DND-41 (cell line): Measurements from ENCODE around the gene MPP1.

Experiments
- ATAC-seq: fragments of 200-7000 bp; cut with Tn5 transposase; 3 replicates; pipeline ENCODE4 v1.9.1; 2021; ENCODE audit warnings: low read depth; ENCODE audit not compliant: insufficient read depth
- DNase-seq: peaks from one replicate; pipeline ENCODE4 v3.0.0-alpha.2; 2020
- H2AFZ ChIP-seq: 2 replicates; pipeline ENCODE4 v1.6.0; 2012; ENCODE audit warnings: low read depth, low read length
- H3K27ac ChIP-seq: 2 replicates; pipeline ENCODE4 v1.5.1; 2012; ENCODE audit warnings: low read length, inconsistent platforms
- H3K27me3 ChIP-seq: fragments of 200-600 bp; sonication (generic); 2 replicates; pipeline ENCODE4 v1.6.0; 2012; ENCODE audit warnings: low read length, mild to moderate bottlenecking, inconsistent platforms; ENCODE audit not compliant: insufficient read depth, poor library complexity
- H3K36me3 ChIP-seq: 2 replicates; pipeline ENCODE4 v1.5.1; 2012; ENCODE audit warnings: low read length, inconsistent platforms; ENCODE audit not compliant: insufficient read depth
- H3K4me1 ChIP-seq: 2 replicates; pipeline ENCODE4 v1.5.1; 2012; ENCODE audit warnings: mild to moderate bottlenecking, low read length; ENCODE audit not compliant: insufficient read depth
- H3K4me2 ChIP-seq: 2 replicates; pipeline ENCODE4 v1.6.0; 2012; ENCODE audit warnings: mild to moderate bottlenecking, moderate library complexity, low read length, inconsistent platforms; ENCODE audit not compliant: insufficient read depth
- H3K4me3 ChIP-seq, 2 experiments: fragments of 200-600 bp in 1 of 2; shearing (Covaris generic) in 1 of 2; 2 replicates each; pipeline ENCODE4 v1.5.1; 2012 to 2016; ENCODE audit warnings: inconsistent platforms in 2 of 2, low read length in 2 of 2, mild to moderate bottlenecking in 2 of 2, low read depth in 1 of 2, moderate library complexity in 1 of 2
- H3K79me2 ChIP-seq: 2 replicates; pipeline ENCODE4 v1.6.0; 2012; ENCODE audit warnings: low read length, inconsistent platforms; ENCODE audit not compliant: insufficient read depth
- H3K9ac ChIP-seq: 2 replicates; pipeline ENCODE4 v1.6.0; 2012; ENCODE audit warnings: low read depth, mild to moderate bottlenecking, inconsistent platforms, low read length, moderate library complexity
- H3K9me3 ChIP-seq: 2 replicates; pipeline ENCODE4 v1.5.1; 2012; ENCODE audit warnings: low read length, moderate library complexity, mild to moderate bottlenecking, inconsistent platforms; ENCODE audit not compliant: insufficient read depth, severe bottlenecking
- H4K20me1 ChIP-seq: 2 replicates; pipeline ENCODE4 v1.6.0; 2012; ENCODE audit warnings: low read length; ENCODE audit not compliant: insufficient read depth
- CTCF ChIP-seq: IDR thresholded peaks from 2 replicates; pipeline ENCODE4 v1.5.1; 2012; ENCODE audit warnings: borderline replicate concordance, low read length, moderate library complexity, mild to moderate bottlenecking; ENCODE audit not compliant: poor library complexity, severe bottlenecking; ENCODE audit errors: extremely low read depth
- EZH2 ChIP-seq: IDR thresholded peaks from 3 replicates; pipeline ENCODE4 v1.6.1; 2012; ENCODE audit warnings: borderline replicate concordance, low read depth, mild to moderate bottlenecking, moderate library complexity, low read length, inconsistent platforms; ENCODE audit not compliant: severe bottlenecking

MPP1 gene

DNA sequence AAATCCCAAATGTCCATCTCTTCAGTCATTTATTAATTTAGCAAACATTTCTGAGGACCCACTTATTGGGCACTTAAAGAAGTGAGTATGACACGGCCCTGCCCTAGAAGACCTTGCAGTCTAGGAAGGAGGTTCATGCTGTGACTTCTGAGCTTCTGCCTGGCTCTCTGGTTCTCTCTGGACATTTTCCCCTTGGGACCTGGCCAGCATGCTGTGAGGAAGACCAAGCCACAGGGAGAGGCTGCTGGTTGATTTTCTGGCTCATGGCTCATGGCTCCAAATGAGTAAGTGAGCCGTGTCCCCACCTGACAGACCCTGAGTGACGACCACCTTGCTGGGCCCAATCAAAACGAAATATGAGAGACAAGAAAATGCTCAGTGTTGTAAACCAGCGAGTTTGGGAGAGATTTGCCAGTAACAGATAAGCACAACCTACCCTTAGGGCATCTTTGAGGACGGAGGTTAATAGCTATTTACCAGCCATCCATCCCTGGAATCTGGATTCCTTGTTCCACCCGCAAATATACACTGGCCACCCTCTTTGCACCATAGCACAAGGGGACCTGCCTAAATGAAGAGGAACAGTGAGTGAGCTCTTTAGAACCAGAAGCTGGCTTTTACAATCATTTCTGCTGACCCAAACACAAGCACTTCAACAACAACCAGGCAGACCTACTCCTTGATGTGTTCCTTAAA, 876 bp downstream of the MPP1 start:
- no peaks in the 10 kb centered on the region for H3K9me3 ChIP-seq

DNA sequence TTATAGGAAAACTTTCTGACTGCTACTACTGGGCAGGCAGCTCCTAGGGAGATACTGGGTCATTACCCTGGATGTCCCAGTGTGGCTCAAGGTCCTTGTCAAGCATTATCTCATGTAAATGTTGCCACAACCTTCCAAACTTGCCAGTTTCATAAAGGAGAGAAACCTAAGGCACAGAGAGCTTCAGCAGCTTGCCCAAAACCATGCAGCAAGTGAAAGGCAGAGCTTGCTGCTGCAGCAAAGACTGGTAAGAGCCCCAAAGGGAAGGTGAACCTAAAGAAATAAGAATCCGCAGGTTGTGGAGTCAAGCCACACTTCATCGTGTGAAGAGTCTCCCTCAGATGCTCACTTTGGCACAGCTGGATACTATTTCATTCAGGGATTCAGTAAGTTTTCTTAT, 2.3 kb downstream of the MPP1 start:
- no peak for TF ChIP-seq CTCF
- no peak for TF ChIP-seq EZH2
- Histone ChIP-seq H3K4me2 (peak overlapping the region; percentile 82; the same call in 1 of the 2 replicates), H3K27ac (peak overlapping the region; percentile 33; the same call in 1 of the 2 replicates), H3K9me3 (no peaks in the 10 kb centered on the region), H3K36me3 (no peaks in the 10 kb centered on the region), H3K4me3 (no peak overlapping the region), H3K27me3 (no peaks in the 10 kb centered on the region), H2AFZ (no peak overlapping the region), H3K79me2 (peaks cover 49% of the 10 kb centered on the region), H3K9ac (0 out of 2 replicates have a peak overlapping the region, but pooled peaks have one; percentile 6), H4K20me1 (no peaks in the 10 kb centered on the region), H3K4me1 (peaks cover 62% of the 10 kb centered on the region)
- no peak for DNase-seq
- ATAC-seq: no peak

More for the DNA sequence above, 876 bp downstream of the MPP1 start:
- peak overlapping the region; percentile 67 for H3K9ac ChIP-seq
- peaks cover 39% of the 10 kb centered on the region for H3K79me2 ChIP-seq
- DNase-seq: no peak
- peak overlapping the region; percentile 51 to 83; a peak in 3 of 4 replicates for H3K4me3 ChIP-seq
- H3K27me3 ChIP-seq: no peaks in the 10 kb centered on the region
- H2AFZ ChIP-seq: peak overlapping the region; percentile 76
- no peaks in the 10 kb centered on the region for H4K20me1 ChIP-seq
- H3K4me2 ChIP-seq: peak overlapping the region; percentile 82
- peak overlapping the region; percentile 15; the same call in 1 of the 2 replicates for H3K27ac ChIP-seq
- peaks cover 55% of the 10 kb centered on the region for H3K4me1 ChIP-seq
- no peak for ATAC-seq
- H3K36me3 ChIP-seq: no peaks in the 10 kb centered on the region
- no peak for TF ChIP-seq CTCF
- TF ChIP-seq EZH2: no peak

DNA sequence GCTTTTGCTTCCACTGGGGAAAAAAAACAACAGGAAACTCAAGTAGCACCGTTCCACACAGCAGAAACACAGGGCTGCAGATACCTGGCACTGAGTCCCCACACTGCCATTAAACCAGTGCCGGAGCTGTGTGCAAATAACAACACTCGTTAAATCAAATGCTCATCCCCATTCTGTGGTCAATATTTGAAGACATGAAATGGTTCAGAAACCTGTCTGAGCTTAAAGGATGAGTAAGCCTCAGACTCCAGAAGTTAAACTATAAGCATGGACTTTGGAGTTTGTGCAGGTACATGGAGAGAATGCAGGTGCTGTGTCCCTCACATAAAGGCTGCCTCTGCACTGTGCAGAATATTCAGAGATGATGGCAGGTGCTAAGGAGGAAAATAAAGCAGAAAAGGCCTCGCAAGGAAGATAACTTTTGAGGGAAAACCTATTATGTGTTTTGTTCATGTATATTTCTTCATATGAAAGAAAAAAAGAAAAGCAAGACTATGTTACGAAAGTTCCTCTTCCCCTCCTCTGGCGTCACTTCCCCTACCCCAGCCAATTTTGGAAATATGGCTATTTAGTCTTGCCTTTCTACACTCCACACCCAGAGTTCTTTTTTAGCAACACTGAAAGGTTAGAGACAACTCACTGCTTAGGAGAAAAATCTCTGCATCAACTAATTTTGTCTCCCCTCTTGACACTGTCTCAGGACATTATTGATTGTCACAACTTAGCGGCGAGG, 4.6 kb downstream of the MPP1 start:
- DNase-seq (no peak), ATAC-seq (no peak)
- TF ChIP-seq EZH2 (no peak), CTCF (no peak)
- Histone ChIP-seq H4K20me1 (no peaks in the 10 kb centered on the region), H3K9me3 (no peaks in the 10 kb centered on the region), H3K27me3 (no peaks in the 10 kb centered on the region), H3K4me2 (peak overlapping the region; percentile 66), H3K9ac (peak overlapping the region; percentile 51), H3K4me1 (peaks cover 57% of the 10 kb centered on the region), H3K4me3 (peak overlapping the region in 1 of 2 experiments; percentile 51; a peak in 1 of 4 replicates), H3K27ac (peak overlapping the region; percentile 74), H2AFZ (no peak overlapping the region), H3K36me3 (no peaks in the 10 kb centered on the region), H3K79me2 (peaks cover 63% of the 10 kb centered on the region)
